Central memory CD4-positive, alpha-beta T cell (primary cell): Measurements from ENCODE around the gene CERS6.

Source experiments
- DNase-seq: peaks from one replicate; pipeline ENCODE4 v3.0.0; 2022

CERS6 gene

DNA sequence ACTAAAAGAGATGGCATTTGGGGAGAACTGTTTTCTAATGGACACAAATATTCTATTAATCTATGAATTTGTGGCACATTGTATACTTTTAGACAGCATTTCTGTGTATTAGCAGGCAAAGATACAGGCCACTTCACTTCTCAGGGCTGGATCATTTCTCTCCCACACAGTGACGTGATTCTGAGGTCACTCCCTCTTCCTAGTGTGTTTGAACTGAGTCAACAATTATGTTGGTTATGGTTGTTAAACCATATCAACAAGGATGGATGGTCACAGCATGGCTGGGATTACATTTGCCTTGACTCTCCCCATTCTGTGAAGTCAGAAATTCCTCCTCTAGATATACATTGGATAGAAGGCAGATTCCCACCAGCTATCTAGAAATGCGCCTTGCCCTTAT lies 358.0 kb downstream of the CERS6 start:
- DNase-seq = no peak

DNA sequence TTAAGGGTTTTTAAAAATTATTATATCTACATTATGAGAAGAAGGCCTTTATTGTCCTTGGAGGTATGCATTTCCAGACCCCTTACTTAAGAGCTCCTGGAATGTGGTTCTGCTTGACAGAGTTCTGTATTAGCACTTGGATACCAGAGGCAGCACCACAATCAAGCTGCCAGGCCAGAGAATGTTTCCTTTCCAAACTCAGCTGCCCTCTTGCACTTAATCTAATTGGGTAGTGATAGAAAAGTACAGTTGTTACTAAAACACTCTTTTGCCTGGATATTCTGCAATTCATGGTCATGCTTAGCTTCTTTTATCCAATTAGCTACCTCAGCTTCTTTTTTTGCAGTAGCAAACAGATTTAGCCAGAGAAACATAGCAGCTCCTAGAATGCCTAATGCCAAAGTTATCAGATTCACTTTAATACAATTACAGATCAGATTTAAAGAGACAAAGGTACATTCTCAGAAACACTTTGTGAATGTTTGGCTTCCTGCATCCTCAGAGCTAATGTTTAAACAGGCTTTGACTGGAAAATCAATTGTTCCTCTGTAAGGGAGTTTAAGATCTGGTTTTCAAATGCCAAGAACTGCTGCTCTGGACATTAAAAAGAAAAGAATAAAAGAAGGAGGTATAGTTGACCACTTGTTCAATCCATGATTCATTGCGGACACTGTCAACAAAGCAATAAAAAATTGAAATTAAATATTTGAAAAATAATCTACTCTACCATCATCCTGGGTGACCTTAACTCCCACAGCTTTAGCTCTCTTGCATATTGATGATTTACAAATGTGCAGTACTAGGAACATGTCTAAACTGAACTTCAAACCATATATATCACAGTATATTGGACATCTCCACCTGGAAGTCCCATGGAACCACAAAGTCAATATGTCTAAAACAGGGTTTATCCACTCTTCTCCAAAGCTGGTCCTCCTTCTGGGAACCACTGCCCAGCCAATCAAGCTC lies 359.2 kb downstream of the CERS6 start:
- no peak for DNase-seq

DNA sequence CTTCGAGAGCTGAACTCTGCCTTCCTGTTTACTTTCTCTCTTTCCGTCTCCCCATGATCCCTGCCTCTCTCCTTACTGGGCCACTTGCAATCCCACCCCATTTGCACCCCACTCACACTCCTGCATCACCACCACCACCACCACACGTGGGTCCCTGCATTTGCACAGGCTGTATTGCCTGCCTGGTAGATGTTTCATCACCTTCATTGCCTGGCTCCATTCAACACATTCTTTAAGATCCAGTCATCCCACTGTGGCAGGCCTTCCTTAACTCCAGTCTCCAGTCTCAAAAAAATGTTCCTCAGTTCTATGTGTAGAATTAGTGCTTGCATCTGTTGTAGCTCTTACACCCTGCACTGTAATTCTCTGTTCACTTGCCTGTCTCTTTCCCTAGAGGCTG lies 360.3 kb downstream of the CERS6 start:
- DNase-seq = no peak

DNA sequence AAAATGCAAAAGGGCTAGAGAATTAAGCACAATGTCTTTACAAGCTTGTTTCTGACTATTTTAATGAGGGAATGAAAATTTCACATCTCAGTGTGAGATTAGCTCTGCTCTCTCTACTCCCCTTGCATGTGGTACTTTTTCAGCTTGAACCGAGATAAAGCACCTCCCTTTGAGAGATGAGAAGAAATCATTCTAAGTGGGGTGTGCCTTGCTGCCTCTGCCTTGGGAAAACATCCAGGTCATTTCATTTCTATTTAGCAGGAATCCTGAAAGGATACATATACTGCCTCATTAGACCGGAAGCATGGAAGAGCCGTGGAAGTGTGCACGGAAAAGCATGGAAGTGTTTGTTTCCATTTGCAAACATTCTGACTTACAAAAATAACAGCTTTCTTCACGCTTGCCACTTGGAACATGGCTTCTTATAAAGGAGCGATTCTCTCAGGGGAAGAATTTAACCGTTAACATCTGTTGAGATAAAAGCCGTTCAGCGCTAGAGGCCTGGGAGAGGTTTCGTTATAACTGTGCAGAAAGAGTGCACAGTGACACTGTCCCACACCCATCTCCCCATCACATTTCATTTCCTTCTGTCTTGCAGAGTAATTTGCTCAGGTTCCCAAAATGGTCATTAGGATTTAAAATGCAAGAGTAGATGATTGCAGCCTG lies 363.1 kb downstream of the CERS6 start:
- DNase-seq = no peak

DNA sequence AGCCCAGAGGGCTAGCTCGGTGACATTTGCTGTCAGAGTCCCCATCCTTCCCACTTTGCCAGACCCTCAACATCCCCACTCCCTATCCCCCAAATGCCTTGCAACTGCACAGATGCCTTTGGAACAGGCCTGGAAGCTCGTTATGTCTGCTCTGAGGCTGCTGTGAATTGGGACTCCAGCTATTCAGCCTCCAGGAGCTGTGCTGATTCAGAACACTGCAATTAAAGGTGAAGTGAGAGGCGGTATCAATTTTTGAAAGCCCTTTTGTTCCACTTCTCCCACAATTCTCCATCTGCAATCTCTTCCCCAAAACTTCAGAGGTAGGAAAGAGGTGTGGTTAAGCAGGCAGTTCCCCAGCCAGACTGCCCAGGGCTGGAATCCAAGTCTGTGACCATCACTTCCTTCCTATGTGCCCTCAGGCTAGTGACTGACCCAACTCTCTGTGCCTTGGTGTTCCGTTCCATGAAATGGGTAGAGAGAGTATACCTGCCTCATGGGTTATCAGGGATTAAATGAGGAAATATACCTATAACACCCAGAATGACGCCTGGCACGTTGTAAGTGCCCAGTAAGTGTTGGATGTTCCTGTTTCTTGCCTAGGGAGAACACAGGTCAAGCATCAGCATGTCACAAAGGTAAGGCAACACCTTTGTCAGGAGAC lies 363.9 kb downstream of the CERS6 start:
- DNase-seq = no peak

DNA sequence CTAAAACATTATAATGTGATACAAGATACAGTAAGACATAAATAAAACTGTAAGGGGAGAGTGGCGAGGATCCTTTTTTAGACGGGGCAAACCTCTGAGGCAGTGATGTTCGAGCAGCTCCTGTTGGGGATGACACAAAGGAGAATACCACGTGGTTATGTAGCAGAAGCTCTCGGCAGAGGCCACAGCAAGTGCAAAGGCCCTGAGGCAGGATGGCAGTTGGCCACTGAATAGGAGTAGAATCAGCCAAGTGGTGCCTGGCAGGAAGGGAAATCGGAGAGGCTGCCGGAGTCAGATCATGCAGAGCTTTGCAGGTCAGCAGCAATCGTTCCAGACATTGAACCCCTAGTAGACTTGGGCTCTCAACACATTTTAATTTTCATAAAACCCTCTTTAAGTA lies 365.5 kb downstream of the CERS6 start:
- DNase-seq = no peak

DNA sequence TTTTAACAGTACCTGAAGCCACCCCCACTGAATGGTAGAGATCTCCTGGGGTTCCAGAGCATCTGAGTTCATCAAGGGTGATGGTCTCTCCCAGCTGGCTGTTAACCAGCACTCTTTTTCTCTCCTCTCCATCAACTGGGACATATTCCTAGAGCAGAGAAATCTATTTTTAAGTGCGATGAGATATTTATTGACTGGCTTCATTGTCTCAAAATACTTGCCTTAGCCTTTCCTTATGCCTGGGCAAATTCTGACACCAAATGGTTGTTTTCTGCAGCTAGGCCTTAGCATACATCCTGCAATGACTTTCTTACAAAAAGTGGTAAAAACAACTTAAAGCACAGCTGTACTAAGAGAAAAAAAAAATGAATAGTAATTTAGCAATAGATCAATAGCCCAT lies 365.9 kb downstream of the CERS6 start:
- no peak for DNase-seq
